Measurements from ENCODE around the gene LPCAT1.

Gene LPCAT1

GRCh38 chr5:1493941-1494340, 29.8 kb downstream of the LPCAT1 start:
- TF ChIP-seq ZFX (IDR thresholded peaks at IDR 0.05; ENCODE audit: borderline replicate concordance) (no peak), CTCF (IDR thresholded peaks at IDR 0.05) (no peak)
- H3K27ac ChIP-seq = no peak overlapping the region

GRCh38 chr5:1493413-1493812, 30.3 kb downstream of the LPCAT1 start:
- TF ChIP-seq CTCF (IDR thresholded peaks at IDR 0.05) (no peak), ZFX (IDR thresholded peaks at IDR 0.05; ENCODE audit: borderline replicate concordance) (no peak)

DNA sequence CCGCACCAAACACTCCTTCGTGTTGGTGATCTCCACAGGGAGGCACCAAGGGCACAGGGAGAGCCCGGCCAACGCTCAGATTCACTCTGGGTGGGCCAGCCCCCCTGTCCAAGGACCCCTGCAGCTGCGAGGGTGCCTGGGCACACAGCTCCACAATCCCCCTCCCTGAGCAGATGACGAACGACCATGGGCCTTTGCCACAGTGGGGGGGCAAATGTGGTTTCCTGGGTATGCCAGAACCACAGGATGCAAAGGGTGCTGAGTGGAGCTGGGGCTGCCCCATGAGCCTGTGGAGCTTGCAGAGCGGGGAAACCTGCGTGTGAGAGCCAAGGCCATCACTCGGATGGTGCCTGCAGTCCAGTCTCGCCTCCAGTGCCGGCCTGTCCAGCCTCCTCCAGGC, 31.0 kb downstream of the LPCAT1 start:
- no peak for TF ChIP-seq CTCF (IDR thresholded peaks at IDR 0.05)
- TF ChIP-seq ZFX (IDR thresholded peaks at IDR 0.05; ENCODE audit: borderline replicate concordance) = no peak
- H3K27ac ChIP-seq = no peak overlapping the region

More at GRCh38 chr5:1493413-1493812, 30.3 kb downstream of the LPCAT1 start:
- H3K27ac ChIP-seq = no peak overlapping the region

GRCh38 chr5:1490376-1490775, 33.4 kb downstream of the LPCAT1 start:
- no peak overlapping the region for H3K27ac ChIP-seq
- TF ChIP-seq CTCF (IDR thresholded peaks at IDR 0.05) = no peak
- TF ChIP-seq ZFX (IDR thresholded peaks at IDR 0.05; ENCODE audit: borderline replicate concordance) = no peak

DNA sequence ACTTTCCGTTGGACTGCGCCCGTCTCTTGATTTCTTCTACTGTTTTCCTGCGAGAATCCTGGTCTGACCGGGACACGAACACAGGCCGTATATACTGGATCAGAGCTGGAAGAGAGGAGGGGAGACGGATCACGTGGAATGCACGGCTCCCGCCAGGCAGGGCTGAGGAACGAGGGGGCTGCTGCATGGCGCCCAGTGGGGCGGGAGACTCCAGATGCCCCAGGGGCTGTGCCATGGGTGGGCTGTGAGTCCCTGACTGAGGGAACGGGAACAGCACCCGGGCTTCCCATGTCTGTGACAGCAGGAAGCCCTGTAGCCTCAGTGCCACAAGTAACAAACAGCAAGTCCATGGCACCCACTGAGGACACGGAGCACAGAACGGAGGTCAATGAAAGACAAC, 34.0 kb downstream of the LPCAT1 start:
- H3K27ac ChIP-seq = no peak overlapping the region
- no peak for TF ChIP-seq ZFX (IDR thresholded peaks at IDR 0.05; ENCODE audit: borderline replicate concordance)
- no peak for TF ChIP-seq CTCF (IDR thresholded peaks at IDR 0.05)

DNA sequence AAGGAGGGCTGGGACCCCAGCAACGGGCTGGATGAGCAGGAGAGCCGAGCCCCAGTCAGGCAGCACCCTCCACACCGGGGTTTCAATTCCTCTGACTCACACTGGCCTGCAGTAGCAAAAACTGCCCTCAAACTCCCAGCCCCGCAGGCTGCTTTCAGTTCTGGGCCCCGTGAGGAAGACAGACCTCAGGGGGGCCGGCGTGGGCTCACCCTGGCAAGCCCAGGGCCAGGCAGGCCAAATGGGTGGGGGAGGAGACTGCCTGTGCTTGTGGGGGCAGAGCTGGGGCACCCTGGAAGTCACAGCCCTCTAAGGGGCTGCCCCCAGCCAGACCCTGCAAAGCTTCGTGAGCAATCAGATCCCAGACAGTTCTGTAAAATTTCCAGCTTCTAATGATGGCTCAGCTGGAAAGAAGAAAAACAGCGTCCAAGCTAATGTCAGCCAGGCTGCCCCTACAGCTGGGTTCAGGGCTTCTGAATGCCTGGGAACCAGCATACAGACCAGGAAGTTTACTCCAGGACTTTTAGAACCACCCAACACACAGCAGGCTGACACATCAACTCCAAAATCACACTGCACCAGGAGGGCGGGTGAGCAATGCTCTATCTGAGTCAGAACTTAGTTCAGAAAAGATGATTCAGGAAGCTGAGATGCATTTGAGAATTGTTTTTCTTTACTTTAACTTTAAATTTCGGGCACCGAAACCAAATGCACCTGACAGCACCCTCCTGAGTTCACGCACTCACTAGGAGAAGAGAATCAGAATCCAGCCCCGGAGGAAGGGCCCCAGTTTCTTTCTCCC, 34.7 kb downstream of the LPCAT1 start:
- TF ChIP-seq CTCF (IDR thresholded peaks at IDR 0.05) (no peak), ZFX (IDR thresholded peaks at IDR 0.05; ENCODE audit: borderline replicate concordance) (no peak)
- no peak overlapping the region for H3K27ac ChIP-seq

GRCh38 chr5:1487079-1487764, 36.5 kb downstream of the LPCAT1 start:
- TF ChIP-seq CTCF (IDR thresholded peaks at IDR 0.05) = no peak
- no peak for TF ChIP-seq ZFX (IDR thresholded peaks at IDR 0.05; ENCODE audit: borderline replicate concordance)
- H3K27ac ChIP-seq = no peak overlapping the region

Data from 22Rv1 (cell line).